Measurements from ENCODE around the gene HACD2. TPM values are rescaled to one million over a fixed set of nuclear protein-coding genes. Genes with fewer than 3 reads are reported as not detected.

Gene HACD2
- total RNA-seq, 1 donor from 2014 or later = 34.3 TPM

- H3K27me3 ChIP-seq (ENCODE audit: insufficient read depth, low read length) = no peaks in the 10 kb centered on the region
- H3K4me3 Mint-ChIP-seq (ENCODE audit: unreplicated experiment) = no peak overlapping the region
- H3K4me2 ChIP-seq (ENCODE audit: low read length) = no peak overlapping the region
- H3K9me3 Mint-ChIP-seq (ENCODE audit: unreplicated experiment) = no peaks in the 10 kb centered on the region
- H3K9me3 ChIP-seq (ENCODE audit: insufficient read depth, low read depth, low read length) = no peaks in the 10 kb centered on the region
- no peak overlapping the region for H2AFZ ChIP-seq (ENCODE audit: low read depth, low read length)
- H3K79me2 ChIP-seq (ENCODE audit: insufficient read depth, low read length) = no peaks in the 10 kb centered on the region
- H3K36me3 Mint-ChIP-seq (ENCODE audit: low read depth, unreplicated experiment) = peaks cover 10% of the 10 kb centered on the region
- DNase-seq (ENCODE audit: low read depth) (peak; percentile 53), FAIRE-seq (no peak)
- no peaks in the 10 kb centered on the region for H3K4me1 ChIP-seq (ENCODE audit: insufficient read depth, low read length)
- no peak overlapping the region for H3K4me3 ChIP-seq (ENCODE audit: insufficient read depth, low read depth, low read length)
- H3K27me3 Mint-ChIP-seq (ENCODE audit: low read depth, unreplicated experiment) = no peaks in the 10 kb centered on the region
- H3K4me1 Mint-ChIP-seq (ENCODE audit: low read depth, unreplicated experiment) = peaks cover 13% of the 10 kb centered on the region
- no peak overlapping the region for H3K9ac ChIP-seq (ENCODE audit: low read length)
- no peak overlapping the region for H3K27ac ChIP-seq (ENCODE audit: low read depth, low read length)
- H3K36me3 ChIP-seq (ENCODE audit: insufficient read depth, low read length) = peaks cover 5% of the 10 kb centered on the region
- TF ChIP-seq EZH2 (IDR thresholded peaks at IDR 0.05; ENCODE audit: insufficient read depth, low read length) = no peak
- no peak for TF ChIP-seq CTCF (IDR thresholded peaks at IDR 0.05; ENCODE audit: insufficient read depth, low read depth, low read length)
- peaks cover 18% of the 10 kb centered on the region for H4K20me1 ChIP-seq (ENCODE audit: insufficient read depth, low read length)
- no peak overlapping the region for H3K27ac Mint-ChIP-seq (ENCODE audit: unreplicated experiment)
Observed at GRCh38 chr3:123521179-123521969, 63.5 kb downstream of the HACD2 start.

DNA sequence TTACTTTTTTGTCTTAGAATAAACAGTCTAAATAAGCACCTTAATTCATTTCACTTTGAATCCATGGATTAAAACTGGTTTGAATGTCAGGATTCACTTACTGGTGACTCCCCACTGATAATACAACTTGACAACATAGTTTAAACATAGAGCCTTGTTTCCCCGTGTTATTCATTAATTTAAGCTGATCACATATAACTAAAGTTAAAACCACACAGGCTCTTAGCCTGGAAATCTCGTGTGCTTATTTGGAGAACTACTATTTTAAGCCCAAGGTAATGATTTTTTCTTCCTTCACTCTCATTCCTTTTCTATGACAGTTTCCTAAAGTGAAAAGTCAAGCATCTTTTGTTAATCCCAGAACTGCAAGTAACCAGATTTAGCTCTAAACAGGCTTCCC is 64.2 kb downstream of the HACD2 start:
- FAIRE-seq (no peak), DNase-seq (ENCODE audit: low read depth) (peak; percentile 5)
- Histone ChIP-seq H3K4me3 (ENCODE audit: insufficient read depth, low read depth, low read length) (no peak overlapping the region), H3K27me3 (ENCODE audit: insufficient read depth, low read length) (no peaks in the 10 kb centered on the region), H3K36me3 (ENCODE audit: insufficient read depth, low read length) (peaks cover 5% of the 10 kb centered on the region), H4K20me1 (ENCODE audit: insufficient read depth, low read length) (peaks cover 18% of the 10 kb centered on the region), H2AFZ (ENCODE audit: low read depth, low read length) (no peak overlapping the region), H3K79me2 (ENCODE audit: insufficient read depth, low read length) (no peaks in the 10 kb centered on the region), H3K27ac (ENCODE audit: low read depth, low read length) (no peak overlapping the region), H3K4me1 (ENCODE audit: insufficient read depth, low read length) (no peaks in the 10 kb centered on the region), H3K4me2 (ENCODE audit: low read length) (no peak overlapping the region), H3K9ac (ENCODE audit: low read length) (no peak overlapping the region), H3K9me3 (ENCODE audit: insufficient read depth, low read depth, low read length) (no peaks in the 10 kb centered on the region)
- Mint-ChIP-seq H3K4me1 (ENCODE audit: low read depth, unreplicated experiment) (peaks cover 13% of the 10 kb centered on the region), H3K9me3 (ENCODE audit: unreplicated experiment) (no peaks in the 10 kb centered on the region), H3K4me3 (ENCODE audit: unreplicated experiment) (no peak overlapping the region), H3K27ac (ENCODE audit: unreplicated experiment) (no peak overlapping the region), H3K36me3 (ENCODE audit: low read depth, unreplicated experiment) (peaks cover 10% of the 10 kb centered on the region), H3K27me3 (ENCODE audit: low read depth, unreplicated experiment) (no peaks in the 10 kb centered on the region)
- TF ChIP-seq EZH2 (IDR thresholded peaks at IDR 0.05; ENCODE audit: insufficient read depth, low read length) (no peak), CTCF (IDR thresholded peaks at IDR 0.05; ENCODE audit: insufficient read depth, low read depth, low read length) (no peak)

- Histone ChIP-seq H3K27me3 (ENCODE audit: insufficient read depth, low read length) (no peaks in the 10 kb centered on the region), H3K9ac (ENCODE audit: low read length) (no peak overlapping the region), H3K4me3 (ENCODE audit: insufficient read depth, low read depth, low read length) (no peak overlapping the region), H4K20me1 (ENCODE audit: insufficient read depth, low read length) (peaks cover 18% of the 10 kb centered on the region), H3K27ac (ENCODE audit: low read depth, low read length) (no peak overlapping the region), H3K4me1 (ENCODE audit: insufficient read depth, low read length) (no peaks in the 10 kb centered on the region), H3K79me2 (ENCODE audit: insufficient read depth, low read length) (no peaks in the 10 kb centered on the region), H3K36me3 (ENCODE audit: insufficient read depth, low read length) (peaks cover 5% of the 10 kb centered on the region), H3K4me2 (ENCODE audit: low read length) (no peak overlapping the region), H3K9me3 (ENCODE audit: insufficient read depth, low read depth, low read length) (no peaks in the 10 kb centered on the region), H2AFZ (ENCODE audit: low read depth, low read length) (no peak overlapping the region)
- TF ChIP-seq EZH2 (IDR thresholded peaks at IDR 0.05; ENCODE audit: insufficient read depth, low read length) = no peak
- no peak for TF ChIP-seq CTCF (IDR thresholded peaks at IDR 0.05; ENCODE audit: insufficient read depth, low read depth, low read length)
- DNase-seq (ENCODE audit: low read depth) (no peak), FAIRE-seq (peak; percentile 32)
- Mint-ChIP-seq H3K9me3 (ENCODE audit: unreplicated experiment) (no peaks in the 10 kb centered on the region), H3K4me3 (ENCODE audit: unreplicated experiment) (no peak overlapping the region), H3K27ac (ENCODE audit: unreplicated experiment) (no peak overlapping the region), H3K27me3 (ENCODE audit: low read depth, unreplicated experiment) (no peaks in the 10 kb centered on the region), H3K4me1 (ENCODE audit: low read depth, unreplicated experiment) (peaks cover 13% of the 10 kb centered on the region), H3K36me3 (ENCODE audit: low read depth, unreplicated experiment) (peaks cover 12% of the 10 kb centered on the region)
Observed at GRCh38 chr3:123518892-123519485, 65.9 kb downstream of the HACD2 start.
